HEK293T (cell line): ENCODE results near the gene TMEM218.

Experiments
- CTCF ChIA-PET: fragments of 350-600 bp; formaldehyde crosslinking; extraction: SDS; loops from one replicate; lab custom pipeline; 2021; ENCODE audit warnings: antibody characterized with exemption, inconsistent platforms; lab: Yijun Ruan, JAX
- POLR2A ChIA-PET: fragments of 350-600 bp; formaldehyde crosslinking; extraction: SDS; loops from one replicate; lab custom pipeline; 2020; ENCODE audit warnings: antibody characterized with exemption, inconsistent platforms; lab: Yijun Ruan, JAX
- DNase-seq: peaks from one replicate; pipeline ENCODE4 v3.0.0; 2012; ENCODE audit warnings: mixed read lengths; ENCODE audit errors: extremely low spot score
- ARNT ChIP-seq: fragments of 450-650 bp; IDR thresholded peaks from 2 replicates; pipeline ENCODE4 v1.6.1; 2017; ENCODE audit warnings: mild to moderate bottlenecking
- BHLHE40 ChIP-seq: fragments of 450-650 bp; IDR thresholded peaks from 2 replicates; pipeline ENCODE4 v1.6.1; 2016; ENCODE audit warnings: mild to moderate bottlenecking, moderate library complexity, borderline replicate concordance
- CTBP1 ChIP-seq: fragments of 450-650 bp; IDR thresholded peaks from 2 replicates; pipeline ENCODE4 v1.6.1; 2016; ENCODE audit warnings: borderline replicate concordance
- ELF4 ChIP-seq: fragments of 450-650 bp; IDR thresholded peaks from 2 replicates; pipeline ENCODE4 v1.6.1; 2017; ENCODE audit warnings: antibody characterized with exemption
- FOXA1 ChIP-seq: fragments of 450-650 bp; IDR thresholded peaks from 2 replicates; pipeline ENCODE4 v1.6.1; 2016; ENCODE audit warnings: mild to moderate bottlenecking
- FOXK2 ChIP-seq: fragments of 450-650 bp; IDR thresholded peaks from 2 replicates; pipeline ENCODE4 v1.6.1; 2016; ENCODE audit warnings: mild to moderate bottlenecking
- FOXM1 ChIP-seq: fragments of 450-650 bp; IDR thresholded peaks from 2 replicates; pipeline ENCODE4 v1.6.1; 2017; ENCODE audit warnings: mild to moderate bottlenecking, borderline replicate concordance
- HDGF ChIP-seq: fragments of 450-650 bp; IDR thresholded peaks from 2 replicates; pipeline ENCODE4 v1.6.1; 2017; ENCODE audit warnings: antibody characterized with exemption, borderline replicate concordance
- L3MBTL2 ChIP-seq: fragments of 450-650 bp; conservative IDR thresholded peaks from 2 replicates; pipeline ENCODE4 v1.6.1; 2016; ENCODE audit warnings: mild to moderate bottlenecking
- LEF1 ChIP-seq: fragments of 450-650 bp; IDR thresholded peaks from 2 replicates; pipeline ENCODE4 v1.6.1; 2017; ENCODE audit warnings: mild to moderate bottlenecking, borderline replicate concordance
- NFRKB ChIP-seq: fragments of 450-650 bp; IDR thresholded peaks from 2 replicates; pipeline ENCODE4 v1.6.1; 2016; ENCODE audit warnings: mild to moderate bottlenecking, moderate library complexity
- PKNOX1 ChIP-seq: fragments of 450-650 bp; IDR thresholded peaks from 2 replicates; pipeline ENCODE4 v1.6.1; 2016
- SP1 ChIP-seq: fragments of 450-650 bp; IDR thresholded peaks from 2 replicates; pipeline ENCODE4 v1.6.1; 2017
- SUZ12 ChIP-seq: fragments of 450-650 bp; IDR thresholded peaks from 2 replicates; pipeline ENCODE4 v1.6.1; 2016; ENCODE audit warnings: mild to moderate bottlenecking
- TARDBP ChIP-seq: fragments of 450-650 bp; IDR thresholded peaks from 2 replicates; pipeline ENCODE4 v1.6.1; 2016
- ZNF384 ChIP-seq: fragments of 450-650 bp; IDR thresholded peaks from 2 replicates; pipeline ENCODE4 v1.6.1; 2016

TMEM218 gene

GRCh38 chr11:125082611-125083311 is 28.7 kb downstream of the TMEM218 start:
- POLR2A ChIA-PET, result no interaction called here
- CTCF ChIA-PET, result interaction anchor here (0.6 to 1.1 kb wide), 4 partner anchors 8 to 337 kb away, joined by 3 to 4 read pairs (median 3); partner anchors contain the start of gene SLC37A2
- no peak for TF ChIP-seq FOXM1
- no peak for TF ChIP-seq TARDBP
- TF ChIP-seq ARNT, result no peak
- no peak for TF ChIP-seq LEF1
- TF ChIP-seq NFRKB, result no peak
- no peak for TF ChIP-seq PKNOX1
- TF ChIP-seq FOXA1, result no peak
- TF ChIP-seq BHLHE40, result no peak
- no peak for TF ChIP-seq ZNF384
- no peak for TF ChIP-seq FOXK2
- no peak for TF ChIP-seq ELF4
- no peak for TF ChIP-seq SUZ12
- TF ChIP-seq L3MBTL2, result no peak
- TF ChIP-seq SP1, result no peak
- no peak for DNase-seq

- ChIA-PET POLR2A (no interaction called here), CTCF (interaction anchor here (0.7 to 1.1 kb wide), 3 partner anchors 9 to 338 kb away, joined by 3 to 4 read pairs (median 3); partner anchors contain the start of gene SLC37A2)
- TF ChIP-seq ARNT, result no peak
- TF ChIP-seq L3MBTL2, result no peak
- no peak for TF ChIP-seq FOXK2
- TF ChIP-seq FOXM1, result no peak
- no peak for TF ChIP-seq TARDBP
- no peak for TF ChIP-seq ZNF384
- no peak for TF ChIP-seq NFRKB
- no peak for TF ChIP-seq SUZ12
- no peak for TF ChIP-seq CTBP1
- no peak for TF ChIP-seq HDGF
- no peak for DNase-seq
These were observed 29.4 kb downstream of the TMEM218 start for GRCh38 chr11:125082040-125082439.

DNA sequence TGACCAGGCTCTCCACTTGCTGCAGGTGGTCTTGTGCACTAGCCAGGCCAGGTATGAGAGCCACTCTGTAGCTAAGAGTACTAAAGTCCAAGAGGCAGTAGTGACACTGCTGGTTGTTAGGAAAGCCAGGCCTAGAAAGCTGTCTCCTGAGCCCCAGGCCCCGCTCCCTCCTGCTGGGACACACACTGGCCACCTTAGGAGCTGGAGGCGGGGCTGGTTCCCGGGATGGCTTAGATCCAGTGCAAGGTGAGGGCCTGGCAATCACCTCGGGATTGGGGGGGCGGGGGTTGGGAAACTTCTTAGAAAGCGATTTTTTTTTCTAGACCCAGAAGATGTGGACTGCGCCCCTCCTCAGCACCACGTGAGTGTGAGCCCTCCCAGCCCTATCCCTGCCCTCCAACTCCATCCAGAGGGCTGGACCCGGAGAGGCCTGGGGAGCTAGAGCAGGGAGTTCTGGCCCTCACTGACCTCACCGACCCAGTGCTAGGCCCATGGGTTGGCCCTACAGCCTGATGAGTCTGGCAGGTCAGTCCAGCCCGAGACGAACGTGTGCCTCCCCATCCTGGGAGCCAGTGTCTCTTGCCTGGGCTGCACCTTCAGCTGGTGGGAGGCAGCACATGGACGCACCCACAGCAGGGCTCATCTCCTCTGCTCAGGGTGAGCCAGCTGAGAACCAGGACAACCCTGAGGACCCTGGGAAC is 30.2 kb downstream of the TMEM218 start:
- no peak for TF ChIP-seq FOXA1
- TF ChIP-seq BHLHE40, result no peak
- no peak for TF ChIP-seq SUZ12
- TF ChIP-seq SP1, result no peak
- TF ChIP-seq FOXM1, result no peak
- TF ChIP-seq NFRKB, result no peak
- TF ChIP-seq PKNOX1, result no peak
- no peak for TF ChIP-seq L3MBTL2
- no peak for TF ChIP-seq ZNF384
- TF ChIP-seq LEF1, result no peak
- TF ChIP-seq ARNT, result no peak
- TF ChIP-seq CTBP1, result no peak
- TF ChIP-seq TARDBP, result no peak
- TF ChIP-seq FOXK2, result no peak
- no peak for TF ChIP-seq HDGF
- no peak for TF ChIP-seq ELF4
- CTCF ChIA-PET, result no interaction called here
- no peak for DNase-seq
- POLR2A ChIA-PET, result no interaction called here

DNA sequence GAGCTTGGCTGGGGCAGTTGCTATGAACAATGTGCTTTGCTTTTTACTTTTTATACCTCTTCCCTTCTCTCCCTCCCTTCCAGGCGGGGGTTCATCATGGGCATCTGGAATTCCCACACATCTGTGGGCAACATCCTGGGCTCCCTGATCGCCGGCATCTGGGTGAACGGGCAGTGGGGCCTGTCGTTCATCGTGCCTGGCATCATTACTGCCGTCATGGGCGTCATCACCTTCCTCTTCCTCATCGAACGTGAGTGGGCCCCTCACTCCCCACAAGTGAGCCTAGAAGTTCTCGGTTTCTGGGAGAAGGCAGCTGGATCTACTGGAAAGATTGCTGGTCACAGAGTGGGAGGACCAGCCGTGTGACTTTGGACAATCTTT is 30.9 kb downstream of the TMEM218 start:
- POLR2A ChIA-PET, result no interaction called here
- CTCF ChIA-PET, result no interaction called here
- DNase-seq, result no peak
- TF ChIP-seq TARDBP (no peak), FOXA1 (no peak), SUZ12 (no peak), CTBP1 (no peak), PKNOX1 (no peak), SP1 (no peak), FOXK2 (no peak), NFRKB (no peak), FOXM1 (no peak), LEF1 (no peak), L3MBTL2 (no peak)

GRCh38 chr11:125079878-125080530 is 31.4 kb downstream of the TMEM218 start:
- ChIA-PET POLR2A (no interaction called here), CTCF (no interaction called here)
- DNase-seq, result no peak
- no peak for TF ChIP-seq SP1
